Glomerular endothelial cell (primary cell): ENCODE measurements around the gene CTRL. TPM values are rescaled to one million over a fixed set of nuclear protein-coding genes. Genes with fewer than 3 reads are reported as not detected.
"Not testable (repeated sequence)": the region's sequence is repeated elsewhere in the genome, so short reads cannot be mapped to it uniquely, and the experiment has no call there.

ENCODE experiments used
- DNase-seq: peaks from one replicate; pipeline ENCODE4 v3.0.0-alpha.2; 2011; ENCODE audit warnings: low read depth, low spot score; ENCODE audit errors: extremely low read depth
- total RNA-seq: library from RNA; depleted of rRNA; stranded (reverse); fragments of >200 nt; gene quantifications from 2 replicates; pipeline ENCODE4 v1.2.3, GENCODE V29; 2015

The CTRL gene
- total RNA-seq, 1 donor from 2014 or later: 0.12 TPM

DNA sequence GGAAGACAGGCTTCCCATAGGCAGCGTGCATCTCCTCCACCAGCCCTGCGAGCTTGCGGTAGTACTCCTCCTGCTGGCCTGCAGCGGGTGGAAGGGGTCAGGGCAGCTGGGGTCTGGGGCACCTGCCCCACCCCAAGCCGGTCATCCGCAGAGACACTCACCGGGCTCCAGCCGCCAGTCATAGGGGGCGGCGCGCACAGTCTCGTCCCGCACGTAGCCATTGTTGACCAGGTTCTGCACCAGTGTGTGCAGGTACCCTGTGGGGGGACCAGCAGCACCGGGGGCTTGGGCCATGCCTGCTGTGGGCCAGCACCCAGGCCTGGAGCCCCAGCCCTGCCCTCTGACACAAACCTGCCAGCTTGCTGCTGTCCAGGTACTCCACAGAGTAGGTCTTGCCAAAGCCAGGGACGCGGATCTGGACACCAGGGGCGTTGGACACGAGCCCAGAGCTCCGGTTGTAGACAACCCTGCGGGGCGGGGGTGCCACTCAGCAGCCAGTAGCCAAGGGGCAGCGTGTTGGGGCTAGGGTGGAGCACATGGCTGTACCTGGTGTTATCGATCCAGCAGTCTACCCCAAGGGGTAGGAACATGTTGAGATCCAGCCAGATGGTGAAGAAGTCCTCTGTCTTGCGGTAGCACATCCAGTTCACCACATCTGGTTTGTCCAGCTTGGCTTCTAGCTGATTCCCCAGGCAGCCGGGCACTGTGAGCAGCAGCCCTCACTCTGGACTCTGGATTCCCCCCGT lies 11.0 kb upstream of the CTRL start:
- DNase-seq: no peak

DNA sequence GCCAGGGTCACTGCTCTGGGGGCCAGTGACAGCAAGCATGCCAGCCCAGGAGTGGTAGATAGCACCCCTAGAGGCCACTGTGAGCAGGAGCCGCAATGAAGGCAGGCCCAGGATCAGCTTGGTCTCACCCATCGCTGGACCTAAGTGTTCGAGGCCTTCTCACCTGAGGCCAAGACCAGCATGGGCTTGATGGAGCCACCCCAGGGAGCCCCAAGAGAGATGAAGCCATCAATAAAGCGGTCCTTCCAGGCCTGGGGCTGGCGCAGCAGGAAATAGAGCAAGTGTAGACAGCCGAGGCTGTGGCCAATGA lies 10.5 kb upstream of the CTRL start:
- DNase-seq: no peak

DNA sequence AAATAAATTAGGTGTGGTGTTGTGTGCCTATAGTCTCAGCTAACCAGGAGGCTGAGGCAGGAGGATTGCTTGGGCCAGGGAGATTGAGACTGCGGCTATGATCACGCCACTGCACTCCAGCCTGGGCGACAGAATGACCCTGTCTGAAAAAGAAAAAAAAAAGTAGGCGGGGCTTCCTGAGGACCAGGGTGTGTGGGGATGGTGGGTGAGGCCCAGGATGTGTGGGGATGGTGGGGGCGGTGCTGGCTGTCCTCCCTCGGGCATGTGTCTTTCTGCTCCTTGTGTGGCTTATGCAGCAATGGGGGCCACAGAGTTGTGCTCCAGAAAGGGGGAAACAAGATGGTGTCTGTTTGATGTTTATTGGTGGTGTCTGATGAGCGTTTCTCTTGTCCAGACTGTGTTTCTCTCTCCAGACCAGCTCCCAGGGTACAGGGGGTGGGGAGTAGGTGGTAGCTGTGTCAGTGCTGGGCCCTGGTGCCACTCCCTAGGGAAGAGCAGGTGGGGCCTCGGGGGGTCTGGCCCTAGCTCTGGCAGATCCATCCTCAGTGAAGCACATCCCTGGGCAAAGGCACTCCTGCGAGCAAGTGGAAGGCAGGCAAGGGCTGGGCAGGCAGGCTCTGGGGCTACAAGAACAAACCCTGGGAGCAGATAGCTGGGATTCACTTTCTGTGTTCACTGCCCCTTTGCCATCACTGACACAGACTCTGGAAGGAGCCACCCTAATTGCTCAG lies 10.0 kb upstream of the CTRL start:
- no peak for DNase-seq

DNA sequence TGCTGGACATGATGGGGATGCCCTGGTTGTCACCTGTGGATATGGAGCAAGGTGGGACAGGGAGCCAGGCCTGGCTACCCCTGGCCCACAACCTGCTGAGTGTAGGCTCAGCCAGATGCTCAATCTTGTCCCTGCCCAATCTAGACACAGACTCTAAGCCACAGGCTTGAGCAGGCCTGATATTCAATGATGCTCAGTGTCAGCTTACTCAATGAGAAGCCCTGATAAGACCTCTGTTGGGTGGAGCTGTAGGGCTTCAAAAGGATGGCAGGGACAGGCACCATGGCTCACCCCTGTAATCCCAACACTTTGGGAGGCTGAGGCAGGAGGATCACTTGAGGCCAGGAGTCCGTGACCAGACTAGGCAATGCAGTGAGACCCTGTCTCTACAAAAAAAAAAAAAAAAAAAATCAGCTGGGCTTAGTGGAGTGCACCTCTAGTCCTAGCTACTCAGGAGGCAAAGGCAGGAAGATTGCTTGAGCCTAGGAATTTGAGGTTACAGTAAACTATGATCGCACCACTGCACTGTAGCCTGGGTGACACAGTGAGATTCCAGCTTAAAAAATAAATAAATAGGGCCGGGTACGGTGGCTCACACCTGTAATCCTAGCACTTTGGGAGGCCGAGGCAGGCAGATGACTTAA lies 8.9 kb upstream of the CTRL start:
- DNase-seq: no peak

DNA sequence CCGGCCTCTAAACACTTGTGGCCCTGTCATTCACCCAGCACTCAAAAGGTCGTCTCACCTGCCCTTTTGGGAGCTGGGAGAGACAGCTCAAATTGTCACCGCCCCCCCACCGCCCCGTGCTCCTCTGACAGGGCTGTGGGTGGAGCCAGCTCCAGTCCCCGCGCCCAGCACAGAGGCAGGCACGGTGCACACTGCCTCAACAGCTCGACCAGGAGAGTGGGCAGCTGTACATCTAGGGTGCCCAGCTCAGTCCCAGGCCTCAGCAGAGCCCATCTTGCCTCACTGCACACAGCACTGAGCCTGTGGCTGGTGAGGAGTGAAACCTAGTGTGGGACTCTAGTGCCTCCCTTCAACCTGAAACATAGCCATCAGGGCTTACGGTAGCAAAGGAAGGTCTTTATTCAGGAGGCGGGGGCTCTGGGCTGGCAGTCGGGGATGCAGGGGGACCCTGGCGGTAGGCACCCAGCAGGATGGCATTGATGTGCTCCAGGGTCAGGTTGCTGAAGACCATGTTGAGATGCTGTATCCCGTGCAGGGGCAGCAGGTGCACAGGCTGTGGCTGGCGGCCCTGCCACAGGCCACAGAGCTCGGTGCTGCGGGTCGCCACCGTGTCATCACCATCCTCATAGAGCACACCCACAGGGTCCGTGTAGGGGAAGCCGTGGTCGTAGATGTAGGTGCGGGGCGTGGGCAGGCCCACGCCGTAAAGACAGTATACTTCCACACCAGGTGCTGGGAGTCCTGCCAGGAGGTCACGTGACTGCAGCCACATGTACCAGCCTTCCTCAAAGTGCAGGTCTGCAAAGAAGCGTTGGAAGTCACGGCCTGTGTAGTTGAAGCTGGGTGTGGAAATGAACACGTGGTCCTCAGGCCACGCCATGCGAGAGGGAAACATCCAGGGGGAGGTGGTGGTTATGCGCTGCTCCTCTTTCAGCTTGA lies 8.1 kb upstream of the CTRL start:
- DNase-seq: no peak

DNA sequence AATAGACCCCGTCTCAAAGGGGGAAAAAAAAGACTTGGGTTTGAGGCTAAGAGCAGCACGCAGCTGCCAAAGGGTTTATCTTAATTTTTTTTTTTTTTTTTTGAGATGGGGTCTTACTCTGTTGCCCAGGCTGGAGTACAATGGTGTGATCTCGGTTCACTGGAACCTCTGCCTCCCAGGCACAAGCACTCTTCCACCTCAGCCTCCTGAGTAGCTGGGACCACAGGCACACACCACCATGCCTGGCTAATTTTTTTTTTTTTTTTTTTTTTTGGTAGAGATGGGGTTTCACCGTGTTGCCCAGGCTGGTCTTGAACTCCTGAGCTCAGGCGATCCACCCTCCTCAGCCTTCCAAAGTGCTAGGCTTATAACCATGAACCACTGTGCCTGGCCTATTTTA lies 6.1 kb upstream of the CTRL start:
- not testable (repeated sequence) for DNase-seq

DNA sequence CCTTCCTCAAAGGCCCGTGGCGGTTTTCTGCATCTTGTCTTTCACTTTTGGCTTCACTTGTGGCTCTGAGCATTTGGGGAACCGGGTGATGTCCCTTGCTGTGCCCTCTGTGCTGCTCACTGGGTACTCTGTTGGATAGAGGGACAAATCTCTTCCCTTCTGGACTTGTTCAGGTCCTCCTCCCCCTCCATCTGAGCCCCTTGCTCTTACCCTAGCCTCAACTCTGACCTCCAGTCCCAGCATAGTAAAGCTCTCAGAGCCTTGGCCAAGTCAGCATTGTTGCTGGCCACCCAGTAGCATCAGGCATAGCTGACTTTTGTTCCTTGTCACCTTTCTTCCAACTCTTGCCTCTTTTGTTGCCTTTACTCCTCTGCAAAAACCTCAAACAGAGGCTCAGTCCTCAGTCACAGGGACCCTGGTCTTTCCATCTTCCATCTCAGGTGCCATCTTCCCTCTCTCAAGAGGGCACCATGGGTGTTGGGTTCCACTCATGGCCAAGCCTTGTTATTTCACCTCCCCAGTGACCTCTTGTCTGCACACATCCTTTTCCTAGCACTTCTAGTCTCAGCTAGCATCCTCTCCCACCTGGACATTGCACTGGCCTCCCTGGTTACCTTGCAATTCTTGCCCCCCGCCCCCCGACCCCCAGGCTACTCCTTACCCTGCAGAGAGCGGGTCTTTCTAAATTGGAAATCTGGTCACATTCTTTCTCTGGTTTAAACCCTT lies 5.4 kb upstream of the CTRL start:
- no peak for DNase-seq

DNA sequence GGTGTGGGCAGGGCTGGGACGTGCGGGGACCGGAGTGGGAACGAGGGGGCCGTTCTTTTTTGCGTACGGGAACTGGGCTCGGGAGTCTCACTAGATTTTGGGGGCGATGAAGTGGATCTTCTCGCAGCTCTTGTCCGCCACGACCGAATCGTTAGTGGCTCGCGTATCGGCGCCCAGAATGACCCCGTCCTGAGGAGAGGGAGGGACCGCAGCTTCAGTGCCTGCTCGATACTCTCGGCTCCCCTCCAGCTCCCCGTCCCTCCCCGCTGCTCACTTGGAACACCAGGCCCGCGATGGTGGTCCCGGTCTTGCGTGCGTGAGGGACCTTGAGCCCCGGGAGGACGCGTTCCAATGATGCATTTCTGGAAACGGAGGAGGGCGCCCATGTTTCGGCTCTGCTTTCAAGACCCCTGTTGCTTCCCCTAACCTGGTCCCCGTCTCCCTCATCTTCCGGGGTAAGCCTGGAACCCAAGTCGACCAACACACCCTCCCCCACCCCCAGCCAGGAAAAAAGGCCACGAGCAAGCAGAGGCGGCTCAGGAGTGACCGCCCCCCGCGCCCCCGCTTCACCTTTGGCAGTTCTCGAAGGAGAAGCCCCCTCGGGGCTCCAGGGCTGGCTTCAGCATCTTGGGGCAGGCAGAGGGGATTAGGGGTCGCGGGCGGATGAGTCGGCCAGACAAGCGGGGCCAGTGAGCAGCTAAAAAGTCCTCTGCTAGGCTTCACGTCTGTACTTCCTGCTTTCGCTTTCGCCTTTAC lies 4.6 kb upstream of the CTRL start, which contains the start of gene PSMB10:
Gene PSMB10 (minus strand): TSS at position 727 of the 756 bp plus-strand sequence. CDS start 101 bp downstream, at position 626.
- no peak for DNase-seq

DNA sequence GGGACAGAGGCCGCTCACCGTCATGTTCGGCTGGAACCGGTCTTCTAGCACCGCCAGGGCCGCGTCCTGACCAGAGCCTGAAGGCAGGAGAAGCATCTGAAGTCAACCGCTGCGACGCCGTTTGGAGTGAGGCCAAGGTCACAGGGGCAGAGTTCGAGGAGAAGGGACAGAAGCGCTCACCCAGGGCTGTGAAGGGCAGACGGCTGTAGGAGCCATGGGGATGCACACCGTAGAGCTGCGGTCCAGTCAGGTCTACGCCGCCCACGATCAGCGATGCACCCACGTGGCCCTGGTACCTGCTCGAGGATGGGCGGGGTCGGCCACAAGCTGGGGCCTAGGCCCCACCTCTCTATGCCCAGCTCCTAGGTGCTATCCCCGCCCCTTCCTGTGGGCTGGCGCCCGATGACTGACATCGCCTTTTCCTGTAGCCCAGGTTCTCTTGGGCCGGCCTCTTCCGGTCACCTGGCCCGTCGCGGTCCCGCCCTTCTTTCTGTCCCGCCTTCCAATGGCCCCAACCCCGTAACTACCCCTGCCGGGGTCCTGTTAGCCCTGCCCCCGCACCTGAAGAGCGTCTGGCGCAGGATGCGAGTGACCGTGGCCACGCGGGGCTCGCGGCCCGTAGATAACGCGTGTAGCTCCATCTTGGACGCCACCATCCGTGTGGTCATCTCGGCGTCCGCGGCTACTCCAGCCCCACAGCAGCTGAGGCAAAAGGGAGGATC lies 3.9 kb upstream of the CTRL start:
- DNase-seq: no peak

DNA sequence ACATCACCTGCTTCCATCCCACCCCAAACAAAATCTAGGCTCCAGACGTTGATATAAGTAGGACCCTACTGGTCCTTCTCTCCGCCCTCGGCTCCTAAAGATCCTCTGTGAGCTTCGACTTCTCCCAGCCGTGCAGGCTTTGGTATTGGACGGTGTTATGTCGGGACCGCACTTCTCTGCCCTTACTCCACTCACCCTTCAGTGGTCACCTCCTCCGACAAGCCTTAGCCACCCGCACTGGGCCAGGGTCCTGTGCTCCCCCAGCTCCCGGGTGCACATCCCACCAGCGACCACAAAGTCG lies 3.4 kb upstream of the CTRL start:
- no peak for DNase-seq

DNA sequence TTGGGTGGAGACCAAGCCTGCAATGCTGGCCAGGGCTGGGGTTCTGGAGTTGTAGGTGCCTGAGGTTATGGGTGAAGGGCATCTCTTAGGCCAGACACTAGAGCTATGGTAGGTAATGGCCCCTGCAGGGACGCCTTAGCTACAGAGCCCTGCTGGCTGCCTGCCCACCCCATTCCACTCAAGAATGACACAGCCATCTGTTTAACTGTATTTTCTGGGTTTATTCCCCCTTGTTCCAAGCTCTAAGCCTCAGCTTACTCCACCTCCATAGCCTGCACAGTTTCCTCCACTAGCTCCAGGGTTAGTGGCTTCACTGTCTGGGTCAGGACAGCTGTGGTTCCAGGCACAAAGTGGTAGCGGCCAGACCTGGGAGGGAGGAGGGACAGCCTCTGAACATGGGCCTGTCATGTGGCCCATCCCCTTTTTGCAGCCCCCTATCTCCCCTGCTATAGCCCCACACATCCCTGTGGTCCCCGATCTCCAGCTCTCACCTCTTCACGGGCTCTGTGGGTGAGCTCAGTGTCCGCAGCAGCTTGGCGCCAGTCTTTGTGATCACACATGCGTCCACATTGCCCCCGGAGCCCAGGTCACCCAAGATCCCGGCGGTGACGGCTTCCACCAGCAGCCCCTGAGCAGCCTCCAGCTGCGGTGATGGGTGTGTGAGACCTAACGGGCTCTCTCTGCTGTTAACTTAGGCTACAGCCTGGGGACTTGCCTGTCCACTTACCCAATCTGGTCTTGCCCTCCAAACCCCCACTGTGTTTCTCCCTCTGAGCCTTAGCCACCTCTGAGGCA lies 2.8 kb upstream of the CTRL start:
- no peak for DNase-seq

DNA sequence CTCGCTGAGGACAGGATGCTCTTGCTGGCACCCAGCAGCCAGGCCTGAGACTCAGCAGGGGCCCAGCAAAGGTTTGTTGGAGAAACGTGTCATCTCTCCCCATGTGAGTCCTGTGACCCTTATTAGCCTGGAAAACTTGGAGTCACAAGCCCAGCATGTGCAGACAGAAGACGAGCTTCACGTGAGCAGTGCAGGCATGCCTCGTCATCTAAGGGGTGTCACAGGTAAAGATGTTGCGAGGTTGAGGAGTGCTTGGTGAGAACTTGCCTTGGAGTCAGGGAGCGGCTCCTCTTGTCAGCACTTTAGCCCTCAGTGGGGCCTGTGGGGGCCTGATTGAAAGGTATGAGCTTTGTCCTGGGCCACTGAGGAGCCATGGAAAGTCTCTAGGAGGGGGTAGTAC lies 2.1 kb upstream of the CTRL start:
- no peak for DNase-seq

DNA sequence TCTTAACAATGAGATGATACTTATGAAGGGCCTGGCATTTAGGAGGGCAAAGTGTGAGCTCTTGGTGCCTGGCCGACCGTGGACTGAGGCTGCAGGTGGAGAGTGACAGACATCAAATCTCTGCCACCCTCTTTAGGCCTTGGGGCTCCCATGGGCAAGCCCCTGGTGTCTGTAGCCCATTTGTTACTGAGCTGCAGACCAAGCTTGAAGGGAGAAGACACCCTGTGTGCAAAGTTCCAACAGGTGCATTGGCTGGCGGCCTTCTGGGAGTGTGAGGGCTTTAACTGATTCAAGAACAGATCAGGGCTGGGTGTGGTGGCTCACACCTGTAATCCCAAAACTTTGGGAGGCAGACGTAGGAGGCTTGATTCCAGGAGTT lies 789 bp upstream of the CTRL start:
- no peak for DNase-seq

DNA sequence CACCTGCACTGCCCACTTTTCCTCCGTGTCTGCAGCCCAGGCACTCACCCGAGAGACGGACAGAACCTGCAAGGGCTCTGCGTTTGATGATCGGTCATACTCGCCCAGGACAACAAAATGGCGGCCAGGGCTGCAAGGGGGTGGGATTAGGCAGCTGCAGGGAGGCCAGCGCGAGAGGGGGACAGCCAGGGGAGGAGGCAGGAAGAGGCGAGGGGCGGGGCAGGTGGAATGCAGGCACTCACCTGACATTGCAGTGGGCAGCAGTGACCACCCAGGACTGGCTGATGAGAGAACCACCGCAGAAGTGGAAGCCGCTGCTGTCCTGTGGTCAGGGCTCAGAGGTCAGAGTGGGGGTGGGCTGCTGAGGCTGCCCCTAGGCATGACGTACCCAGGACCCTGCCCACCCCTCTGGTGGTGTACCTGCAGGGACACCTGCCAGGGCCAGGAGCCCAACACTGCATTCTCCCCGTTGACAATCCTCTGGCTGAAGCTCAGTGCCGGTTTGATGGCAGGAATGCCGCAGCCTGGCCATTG lies 917 bp downstream of the CTRL start:
- DNase-seq: no peak

DNA sequence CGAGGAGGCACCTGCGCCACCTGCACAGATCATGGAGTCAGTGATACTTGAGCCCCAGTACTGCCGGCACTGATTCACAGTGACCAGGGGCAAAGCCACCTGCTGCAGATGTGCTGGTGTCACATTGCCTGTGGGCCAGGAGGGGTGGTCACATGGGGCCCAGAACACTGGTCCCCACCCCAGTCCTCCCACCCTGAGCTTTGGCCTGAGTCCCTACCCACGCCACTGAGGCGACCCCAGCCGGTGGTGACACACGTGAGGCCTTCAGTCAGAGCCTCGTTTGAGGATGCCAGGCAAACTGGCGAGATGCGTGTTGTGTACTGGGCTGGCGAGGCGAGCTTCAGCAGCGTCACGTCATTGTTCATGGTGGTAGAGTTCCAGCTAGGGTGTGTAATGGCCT lies 1.5 kb downstream of the CTRL start:
- DNase-seq: no peak

DNA sequence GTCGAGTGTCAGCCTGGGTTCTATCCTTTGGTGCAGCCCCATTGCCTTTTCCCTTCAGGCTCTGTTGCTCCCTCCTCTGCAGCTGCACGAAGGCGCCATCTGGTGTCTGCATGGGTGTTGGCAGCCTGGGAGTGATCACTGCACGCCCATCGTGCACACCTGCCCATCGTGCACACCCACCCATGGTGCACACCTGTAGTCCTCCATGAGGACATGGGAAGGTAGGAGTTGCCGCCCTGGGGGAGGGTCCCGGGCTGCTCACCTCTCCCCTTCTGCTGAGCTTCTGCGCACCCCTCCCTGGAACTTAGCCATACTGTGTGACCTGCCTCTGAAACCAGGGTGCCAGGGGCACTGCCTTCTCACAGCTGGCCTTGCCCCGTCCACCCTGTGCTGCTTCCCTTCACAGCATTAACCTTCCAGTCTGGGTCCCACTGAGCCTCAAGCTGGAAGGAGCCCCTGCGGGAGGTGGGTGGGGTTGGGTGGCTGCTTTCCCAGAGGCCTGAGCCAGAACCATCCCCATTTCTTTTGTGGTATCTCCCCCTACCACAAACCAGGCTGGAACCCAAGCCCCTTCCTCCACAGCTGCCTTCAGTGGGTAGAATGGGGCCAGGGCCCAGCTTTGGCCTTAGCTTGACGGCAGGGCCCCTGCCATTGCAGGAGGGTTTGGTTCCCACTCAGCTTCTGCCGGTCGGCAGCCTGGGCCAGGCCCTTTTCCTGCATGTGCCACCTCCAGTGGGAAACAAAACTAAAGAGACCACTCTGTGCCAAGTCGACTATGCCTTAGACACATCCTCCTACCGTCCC lies 2.9 kb downstream of the CTRL start:
- DNase-seq: no peak

DNA sequence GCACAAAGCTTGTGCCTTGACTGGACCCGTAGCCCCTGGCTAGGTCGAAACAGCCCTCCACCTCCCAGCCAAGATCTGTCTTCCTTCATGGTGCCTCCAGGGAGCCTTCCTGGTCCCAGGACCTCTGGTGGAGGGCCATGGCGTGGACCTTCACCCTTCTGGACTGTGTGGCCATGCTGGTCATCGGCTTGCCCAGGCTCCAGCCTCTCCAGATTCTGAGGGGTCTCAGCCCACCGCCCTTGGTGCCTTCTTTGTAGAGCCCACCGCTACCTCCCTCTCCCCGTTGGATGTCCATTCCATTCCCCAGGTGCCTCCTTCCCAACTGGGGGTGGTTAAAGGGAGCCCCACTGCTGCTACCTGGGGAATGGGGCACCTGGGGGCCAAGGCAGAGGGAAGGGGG lies 3.5 kb downstream of the CTRL start:
- no peak for DNase-seq
